HG02759 (cell line): ENCODE data around the gene PSMG1.

Experiments
- ATAC-seq: cut with Tn5 transposase; IDR thresholded peaks from one replicate; pipeline ENCODE4 v1.9.1; 2021; ENCODE audit warnings: mild to moderate bottlenecking, moderate library complexity; ENCODE audit not compliant: unreplicated experiment

The PSMG1 gene

GRCh38 chr21:39125752-39126485 lies 57.3 kb downstream of the PSMG1 start:
- ATAC-seq, result no peak
